SU-DHL-6 (cell line): ENCODE data around the gene ATP6V0D1.

ENCODE experiments used
- EZH2phosphoT487 ChIP-seq: fragments of 200-600 bp; sonication (generic), shearing (Covaris generic); conservative IDR thresholded peaks from 2 replicates; pipeline ENCODE4 v1.6.1; 2018; ENCODE audit warnings: mild to moderate bottlenecking, antibody characterized with exemption, low read length, moderate library complexity, mixed read lengths
- TF ChIP-seq, protein P1 (sequence below): fragments of 200-600 bp; sonication (generic); IDR thresholded peaks from one replicate; pipeline ENCODE4 v1.5.1; 2017; ENCODE audit warnings: antibody characterized with exemption, mild to moderate bottlenecking, low read length, moderate library complexity; ENCODE audit not compliant: insufficient read depth, poor library complexity, severe bottlenecking

DNA sequence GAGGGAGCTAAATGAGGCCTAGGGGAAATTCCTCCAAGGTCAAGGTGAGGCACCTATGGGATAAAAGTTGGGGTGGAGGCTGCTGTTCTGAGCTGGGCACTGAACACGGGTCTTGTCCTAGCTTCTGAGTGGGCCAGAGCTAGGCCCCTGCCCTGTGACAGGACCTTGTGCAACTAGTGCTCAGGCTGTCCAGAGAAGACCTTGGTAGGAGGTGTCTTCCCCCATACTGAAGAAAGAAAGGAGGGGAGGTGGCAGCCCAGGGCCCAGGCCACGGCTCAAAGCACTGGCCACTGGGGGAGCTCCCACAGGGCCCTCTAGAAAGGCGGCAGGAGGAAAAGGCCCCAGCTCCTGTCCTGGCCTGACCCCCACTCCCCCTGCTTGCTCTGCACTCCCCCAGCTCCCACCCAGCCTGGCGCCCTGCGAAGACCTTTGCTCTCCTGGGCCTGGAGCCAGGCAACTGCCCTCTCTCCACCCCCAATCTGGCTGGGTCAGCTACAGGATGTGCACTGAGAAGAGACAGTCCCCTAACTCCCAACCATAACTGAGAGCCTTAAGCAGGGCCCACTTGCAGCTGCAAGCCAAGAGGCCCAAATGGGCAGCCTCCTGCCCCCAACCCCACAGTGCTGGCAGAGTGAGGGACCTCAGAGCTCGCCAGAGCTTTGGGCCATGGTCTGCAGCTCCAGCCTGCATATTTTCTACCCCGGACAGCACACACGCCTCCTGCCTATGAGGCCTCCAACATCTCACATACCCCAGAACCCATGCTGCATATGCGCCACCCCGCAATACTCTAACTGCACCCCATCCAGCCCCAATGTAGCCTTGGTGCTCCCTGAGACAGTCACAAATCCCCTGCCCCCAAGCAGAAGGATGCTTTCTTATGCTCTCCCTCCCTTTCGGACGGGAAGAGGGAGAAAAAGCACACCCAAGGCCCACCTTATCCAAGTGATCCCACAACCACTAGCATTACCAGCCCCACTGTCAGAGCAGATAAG lies 34.7 kb downstream of the ATP6V0D1 start:
- TF ChIP-seq, protein P1, sequence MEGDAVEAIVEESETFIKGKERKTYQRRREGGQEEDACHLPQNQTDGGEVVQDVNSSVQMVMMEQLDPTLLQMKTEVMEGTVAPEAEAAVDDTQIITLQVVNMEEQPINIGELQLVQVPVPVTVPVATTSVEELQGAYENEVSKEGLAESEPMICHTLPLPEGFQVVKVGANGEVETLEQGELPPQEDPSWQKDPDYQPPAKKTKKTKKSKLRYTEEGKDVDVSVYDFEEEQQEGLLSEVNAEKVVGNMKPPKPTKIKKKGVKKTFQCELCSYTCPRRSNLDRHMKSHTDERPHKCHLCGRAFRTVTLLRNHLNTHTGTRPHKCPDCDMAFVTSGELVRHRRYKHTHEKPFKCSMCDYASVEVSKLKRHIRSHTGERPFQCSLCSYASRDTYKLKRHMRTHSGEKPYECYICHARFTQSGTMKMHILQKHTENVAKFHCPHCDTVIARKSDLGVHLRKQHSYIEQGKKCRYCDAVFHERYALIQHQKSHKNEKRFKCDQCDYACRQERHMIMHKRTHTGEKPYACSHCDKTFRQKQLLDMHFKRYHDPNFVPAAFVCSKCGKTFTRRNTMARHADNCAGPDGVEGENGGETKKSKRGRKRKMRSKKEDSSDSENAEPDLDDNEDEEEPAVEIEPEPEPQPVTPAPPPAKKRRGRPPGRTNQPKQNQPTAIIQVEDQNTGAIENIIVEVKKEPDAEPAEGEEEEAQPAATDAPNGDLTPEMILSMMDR, result no peak
- no peak for TF ChIP-seq EZH2phosphoT487
